HL-60 (cell line): ENCODE measurements around the gene FASN.

Experiments used
- DNase-seq, 2 experiments: peaks; one replicate each; pipeline ENCODE4 v3.0.0-alpha.2; 2010 to 2020; ENCODE audit warnings: low read depth in 1 of 2, low spot score in 1 of 2
- H3K27ac ChIP-seq: fragments of 250-450 bp; sonication (Bioruptor Pico); replicated peaks from 2 replicates; pipeline ENCODE4 v1.5.1; 2020; ENCODE audit warnings: mild to moderate bottlenecking, moderate library complexity
- H3K27me3 ChIP-seq: fragments of 250-450 bp; sonication (Bioruptor Pico); 2 replicates; pipeline ENCODE4 v1.5.1; 2021; ENCODE audit warnings: mild to moderate bottlenecking, moderate library complexity; ENCODE audit not compliant: insufficient read depth, poor library complexity, severe bottlenecking
- H3K4me3 ChIP-seq: replicated peaks from 2 replicates; pipeline ENCODE4 v1.5.1; 2011; ENCODE audit warnings: mild to moderate bottlenecking, control low read depth, low read length; ENCODE audit not compliant: insufficient read depth
- CTCF ChIP-seq: IDR thresholded peaks from one replicate; pipeline ENCODE4 v1.5.1; 2011; ENCODE audit warnings: low read length, control low read depth, inconsistent platforms; ENCODE audit not compliant: insufficient read depth
- GABPA ChIP-seq: IDR thresholded peaks from 2 replicates; pipeline ENCODE4 v1.6.1; 2012; ENCODE audit warnings: low read depth
- POLR2AphosphoS5 ChIP-seq: IDR thresholded peaks from 2 replicates; pipeline ENCODE4 v1.6.1; 2012; ENCODE audit warnings: low read depth
- REST ChIP-seq: IDR thresholded peaks from 2 replicates; pipeline ENCODE4 v1.6.1; 2012; ENCODE audit warnings: low read depth; ENCODE audit not compliant: insufficient replicate concordance
- SPI1 ChIP-seq: IDR thresholded peaks from 2 replicates; pipeline ENCODE4 v1.6.1; 2012; ENCODE audit warnings: low read depth, mild to moderate bottlenecking, borderline replicate concordance

FASN gene

GRCh38 chr17:82129095-82129494 lies 31.1 kb upstream of the FASN start:
- H3K4me3 ChIP-seq, result no peak overlapping the region
- no peak for DNase-seq
- no peaks in the 10 kb centered on the region for H3K27me3 ChIP-seq
- no peak overlapping the region for H3K27ac ChIP-seq
- no peak for TF ChIP-seq CTCF
- no peak for TF ChIP-seq REST
- TF ChIP-seq SPI1, result no peak
- TF ChIP-seq POLR2AphosphoS5, result no peak
- no peak for TF ChIP-seq GABPA

- DNase-seq, result no peak
- no peak for TF ChIP-seq REST
- Histone ChIP-seq H3K27me3 (no peaks in the 10 kb centered on the region), H3K4me3 (no peak overlapping the region), H3K27ac (no peak overlapping the region)
Observed at GRCh38 chr17:82128287-82128686, 30.3 kb upstream of the FASN start.

GRCh38 chr17:82127704-82128103 lies 29.7 kb upstream of the FASN start:
- H3K4me3 ChIP-seq, result no peak overlapping the region
- TF ChIP-seq CTCF, result no peak
- no peak for TF ChIP-seq REST
- TF ChIP-seq POLR2AphosphoS5, result no peak
- TF ChIP-seq SPI1, result no peak
- no peak for TF ChIP-seq GABPA
- no peak overlapping the region for H3K27ac ChIP-seq
- no peaks in the 10 kb centered on the region for H3K27me3 ChIP-seq
- DNase-seq, result no peak

- no peak for DNase-seq
- H3K27me3 ChIP-seq, result no peaks in the 10 kb centered on the region
- TF ChIP-seq SPI1 (no peak), POLR2AphosphoS5 (no peak), CTCF (no peak), REST (no peak), GABPA (no peak)
- no peak overlapping the region for H3K4me3 ChIP-seq
- H3K27ac ChIP-seq, result no peak overlapping the region
Observed at GRCh38 chr17:82127315-82127595, 29.2 kb upstream of the FASN start.
